ENCODE measurements around the gene TMEM151B. TPM values are rescaled to one million over a fixed set of nuclear protein-coding genes. Genes with fewer than 3 reads are reported as not detected.

Gene TMEM151B
- polyA plus RNA-seq, 1 of the 3 experiments (the other 2 are of a cell fraction), result 0.05 TPM

DNA sequence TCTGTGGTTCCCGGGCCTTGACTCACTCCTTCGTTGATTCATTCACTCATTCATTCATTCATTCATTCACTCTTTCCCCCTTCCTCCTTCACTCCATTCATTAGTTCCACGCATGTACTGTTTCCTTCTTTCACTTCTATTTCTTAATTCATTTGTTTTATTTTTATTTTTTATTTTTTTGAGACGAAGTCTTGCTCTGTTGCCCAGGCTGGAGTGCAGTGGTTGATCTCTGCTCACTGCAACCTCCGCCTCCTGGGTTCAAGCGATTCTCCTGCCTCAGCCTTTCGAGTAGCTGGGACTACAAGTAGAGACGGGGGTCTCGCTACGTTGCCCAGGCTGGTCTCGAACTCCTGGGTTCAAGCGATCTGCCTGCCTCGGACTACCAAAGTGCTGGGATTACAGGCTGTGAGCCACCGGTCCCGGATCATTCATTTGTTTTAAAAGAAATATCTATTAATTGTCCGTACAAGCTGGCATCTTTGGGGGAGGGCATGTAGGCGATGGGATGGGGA is 4.5 kb upstream of the TMEM151B start (continued):
- TF ChIP-seq USF1 (IDR thresholded peaks at IDR 0.05; ENCODE audit: borderline replicate concordance, low read depth) (no peak), NRF1 (IDR thresholded peaks at IDR 0.05; ENCODE audit: low read depth, low read length) (no peak)

GRCh38 chr6:44266347-44266746 is 3.9 kb upstream of the TMEM151B start:
- Histone ChIP-seq H3K9me3 (no peaks in the 10 kb centered on the region), H3K27ac (ENCODE audit: low read depth in 2 of 2, low read length in 1 of 2) (no peak overlapping the region), H3F3A (replicated peaks; ENCODE audit: insufficient read depth) (peaks cover 11% of the 10 kb centered on the region), H3K9ac (no peak overlapping the region), H3K9me2 (no peaks in the 10 kb centered on the region), H3K27me3 (ENCODE audit: insufficient read depth) (peaks cover 22% of the 10 kb centered on the region), H3K36me3 (replicated peaks in 1 of 2; ENCODE audit: control insufficient read depth in 1 of 2, insufficient read depth in 2 of 2, low read length in 1 of 2) (no peaks in the 10 kb centered on the region), H4K20me1 (ENCODE audit: insufficient read depth) (no peaks in the 10 kb centered on the region), H2AFZ (ENCODE audit: low read depth) (no peak overlapping the region), H3K79me2 (ENCODE audit: insufficient read depth) (peaks cover 21% of the 10 kb centered on the region; the same call in 1 of the 2 replicates), H3K4me2 (no peak overlapping the region), H3K4me1 (ENCODE audit: control insufficient read depth in 1 of 2, insufficient read depth in 2 of 2, low read depth in 1 of 2, low read length in 1 of 2) (peaks cover 16 to 37% of the 10 kb centered on the region in 2 experiments; a peak in 2 of 4 replicates), H3K4me3 (ENCODE audit: low read depth in 2 of 2, low read length in 1 of 2) (no peak overlapping the region)
- WGBS (ENCODE audit: low lambda C conversion rate), result 74% methylated on average over 3 of the region's 3 CpGs
- POLR2A ChIA-PET, result interaction anchor here (0.8 kb wide), 1 partner anchor 39 kb away, joined by 4 read pairs; no protein-coding TSS in a partner anchor
- no peak for DNase-seq
- CTCF ChIA-PET, result interaction anchor here (0.8 to 9.1 kb wide), 14 partner anchors 11 to 193 kb away, joined by 3 to 238 read pairs (median 12); partner anchors contain the start of genes AARS2, HSP90AB1, SLC35B2 and SPATS1
- TF ChIP-seq GABPA (IDR thresholded peaks at IDR 0.05; ENCODE audit: low read depth) (no peak), NRF1 (IDR thresholded peaks at IDR 0.05; ENCODE audit: low read depth, low read length) (no peak), FOSL2 (IDR thresholded peaks at IDR 0.05; ENCODE audit: borderline replicate concordance, low read depth) (no peak), CHD2 (IDR thresholded peaks at IDR 0.05; ENCODE audit: low read length, partially characterized antibody) (no peak), SMC3 (IDR thresholded peaks at IDR 0.05; ENCODE audit: low read depth, low read length) (no peak), MAX (IDR thresholded peaks at IDR 0.05; ENCODE audit: low read depth) (no peak), JUND (IDR thresholded peaks at IDR 0.05) (no peak), RCOR1 (IDR thresholded peaks at IDR 0.05; ENCODE audit: low read length) (no peak), PBX3 (IDR thresholded peaks at IDR 0.05) (no peak), EP300 (IDR thresholded peaks at IDR 0.05; ENCODE audit: borderline replicate concordance in 1 of 2, low read depth in 1 of 2, low read length in 1 of 2) (no peak), SIN3A (IDR thresholded peaks at IDR 0.05; ENCODE audit: borderline replicate concordance, low read depth, low read length) (no peak), USF1 (IDR thresholded peaks at IDR 0.05; ENCODE audit: borderline replicate concordance, low read depth) (no peak), FOXJ3 (CRISPR knock-in tag; IDR thresholded peaks at IDR 0.05) (no peak), GATA2 (CRISPR knock-in tag; IDR thresholded peaks at IDR 0.05) (no peak), FOXM1 (IDR thresholded peaks at IDR 0.05; ENCODE audit: low read depth) (no peak), NFIC (IDR thresholded peaks at IDR 0.05; ENCODE audit: borderline replicate concordance) (no peak), ELF1 (IDR thresholded peaks at IDR 0.05) (no peak), IRF3 (IDR thresholded peaks at IDR 0.05; ENCODE audit: low read depth, low read length) (no peak), POLR2AphosphoS5 (IDR thresholded peaks at IDR 0.05; ENCODE audit: low read depth, low read length) (no peak)
- TF ChIP-seq, protein P1, sequence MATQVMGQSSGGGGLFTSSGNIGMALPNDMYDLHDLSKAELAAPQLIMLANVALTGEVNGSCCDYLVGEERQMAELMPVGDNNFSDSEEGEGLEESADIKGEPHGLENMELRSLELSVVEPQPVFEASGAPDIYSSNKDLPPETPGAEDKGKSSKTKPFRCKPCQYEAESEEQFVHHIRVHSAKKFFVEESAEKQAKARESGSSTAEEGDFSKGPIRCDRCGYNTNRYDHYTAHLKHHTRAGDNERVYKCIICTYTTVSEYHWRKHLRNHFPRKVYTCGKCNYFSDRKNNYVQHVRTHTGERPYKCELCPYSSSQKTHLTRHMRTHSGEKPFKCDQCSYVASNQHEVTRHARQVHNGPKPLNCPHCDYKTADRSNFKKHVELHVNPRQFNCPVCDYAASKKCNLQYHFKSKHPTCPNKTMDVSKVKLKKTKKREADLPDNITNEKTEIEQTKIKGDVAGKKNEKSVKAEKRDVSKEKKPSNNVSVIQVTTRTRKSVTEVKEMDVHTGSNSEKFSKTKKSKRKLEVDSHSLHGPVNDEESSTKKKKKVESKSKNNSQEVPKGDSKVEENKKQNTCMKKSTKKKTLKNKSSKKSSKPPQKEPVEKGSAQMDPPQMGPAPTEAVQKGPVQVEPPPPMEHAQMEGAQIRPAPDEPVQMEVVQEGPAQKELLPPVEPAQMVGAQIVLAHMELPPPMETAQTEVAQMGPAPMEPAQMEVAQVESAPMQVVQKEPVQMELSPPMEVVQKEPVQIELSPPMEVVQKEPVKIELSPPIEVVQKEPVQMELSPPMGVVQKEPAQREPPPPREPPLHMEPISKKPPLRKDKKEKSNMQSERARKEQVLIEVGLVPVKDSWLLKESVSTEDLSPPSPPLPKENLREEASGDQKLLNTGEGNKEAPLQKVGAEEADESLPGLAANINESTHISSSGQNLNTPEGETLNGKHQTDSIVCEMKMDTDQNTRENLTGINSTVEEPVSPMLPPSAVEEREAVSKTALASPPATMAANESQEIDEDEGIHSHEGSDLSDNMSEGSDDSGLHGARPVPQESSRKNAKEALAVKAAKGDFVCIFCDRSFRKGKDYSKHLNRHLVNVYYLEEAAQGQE (IDR thresholded peaks at IDR 0.05; ENCODE audit: low read depth, low read length), result no peak
